Loucy (cell line): ENCODE measurements around the gene CHMP3.

Experiments used
- EZH2phosphoT487 ChIP-seq: fragments of 200-600 bp; IDR thresholded peaks from 2 replicates; pipeline ENCODE4 v1.6.1; 2018; ENCODE audit warnings: antibody characterized with exemption, mild to moderate bottlenecking, moderate library complexity, borderline replicate concordance
- TF ChIP-seq, protein P1 (sequence below): fragments of 200-600 bp; sonication (generic); conservative IDR thresholded peaks from 2 replicates; pipeline ENCODE4 v1.5.1; 2014; ENCODE audit warnings: mild to moderate bottlenecking, antibody characterized with exemption, low read length

DNA sequence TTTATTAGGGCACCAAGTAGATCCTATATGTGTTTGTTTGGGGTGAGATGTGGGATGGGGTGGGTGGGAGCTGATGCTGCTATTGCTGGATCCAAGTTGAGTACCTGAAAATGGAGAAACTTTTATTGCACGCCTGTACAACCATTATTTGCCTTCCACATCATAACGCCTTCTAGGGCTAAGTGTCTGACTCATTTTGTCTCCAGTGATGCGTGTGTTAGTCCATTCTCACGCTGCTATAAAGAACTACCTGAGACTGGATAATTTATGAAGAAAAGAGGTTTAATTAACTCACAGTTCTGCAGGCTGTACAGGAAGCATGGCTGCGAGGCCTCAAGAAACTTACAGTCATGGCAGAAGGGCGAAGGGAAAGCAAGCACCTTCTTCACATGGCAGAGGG, 63.9 kb downstream of the CHMP3 start:
- TF ChIP-seq, protein P1, sequence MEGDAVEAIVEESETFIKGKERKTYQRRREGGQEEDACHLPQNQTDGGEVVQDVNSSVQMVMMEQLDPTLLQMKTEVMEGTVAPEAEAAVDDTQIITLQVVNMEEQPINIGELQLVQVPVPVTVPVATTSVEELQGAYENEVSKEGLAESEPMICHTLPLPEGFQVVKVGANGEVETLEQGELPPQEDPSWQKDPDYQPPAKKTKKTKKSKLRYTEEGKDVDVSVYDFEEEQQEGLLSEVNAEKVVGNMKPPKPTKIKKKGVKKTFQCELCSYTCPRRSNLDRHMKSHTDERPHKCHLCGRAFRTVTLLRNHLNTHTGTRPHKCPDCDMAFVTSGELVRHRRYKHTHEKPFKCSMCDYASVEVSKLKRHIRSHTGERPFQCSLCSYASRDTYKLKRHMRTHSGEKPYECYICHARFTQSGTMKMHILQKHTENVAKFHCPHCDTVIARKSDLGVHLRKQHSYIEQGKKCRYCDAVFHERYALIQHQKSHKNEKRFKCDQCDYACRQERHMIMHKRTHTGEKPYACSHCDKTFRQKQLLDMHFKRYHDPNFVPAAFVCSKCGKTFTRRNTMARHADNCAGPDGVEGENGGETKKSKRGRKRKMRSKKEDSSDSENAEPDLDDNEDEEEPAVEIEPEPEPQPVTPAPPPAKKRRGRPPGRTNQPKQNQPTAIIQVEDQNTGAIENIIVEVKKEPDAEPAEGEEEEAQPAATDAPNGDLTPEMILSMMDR: no peak
- TF ChIP-seq EZH2phosphoT487: no peak
